Transverse colon (tissue), 4 donors: ENCODE data around the gene ODF4. TPM values are rescaled to one million over a fixed set of nuclear protein-coding genes. Genes with fewer than 3 reads are reported as not detected.
"Not testable (repeated sequence)": the region's sequence is repeated elsewhere in the genome, so short reads cannot be mapped to it uniquely, and the experiment has no call there.

Experiments
- DNase-seq: peaks from one replicate; pipeline ENCODE4 v3.0.0-alpha.2; 2019
- H3K27ac ChIP-seq, 4 donors: fragments of 200-600 bp; sonication (generic); 2 replicates each; pipeline ENCODE4 v1.5.1; 2016 to 2018; ENCODE audit warnings: inconsistent platforms in 4 of 4
- H3K27me3 ChIP-seq: fragments of 200-600 bp; sonication (generic); 2 replicates; pipeline ENCODE4 v1.5.1; 2017; ENCODE audit warnings: inconsistent platforms
- H3K36me3 ChIP-seq, 4 donors: fragments of 200-600 bp; sonication (generic); 2 replicates each; pipeline ENCODE4 v1.5.1; 2017 to 2019; ENCODE audit warnings: inconsistent platforms in 4 of 4
- H3K4me1 ChIP-seq, 4 donors: fragments of 200-600 bp; sonication (generic); 2 replicates each; pipeline ENCODE4 v1.5.1; 2017 to 2020; ENCODE audit warnings: inconsistent platforms in 4 of 4
- H3K4me3 ChIP-seq, 4 donors: fragments of 200-600 bp; sonication (generic); 1 replicate in 1 of 4; 2 replicates in 3 of 4; pipeline versions ENCODE4 v1.5.1 to v1.6.1; 2017 to 2019; ENCODE audit warnings: inconsistent platforms in 4 of 4
- H3K9me3 ChIP-seq, 2 donors: fragments of 200-600 bp; sonication (generic); 2 replicates each; pipeline ENCODE4 v1.5.1; 2017 to 2019; ENCODE audit warnings: inconsistent platforms in 2 of 2
- EP300 ChIP-seq: sonication (generic); formaldehyde crosslinking; IDR thresholded peaks from one replicate; pipeline ENCODE4 v1.6.1; 2017; ENCODE audit warnings: antibody characterized with exemption, low read depth
- POLR2A ChIP-seq: fragments of 450-650 bp; IDR thresholded peaks from one replicate; pipeline ENCODE4 v1.6.1; 2016; ENCODE audit warnings: antibody characterized with exemption, mild to moderate bottlenecking, moderate library complexity
- POLR2AphosphoS5 ChIP-seq, 3 donors: sonication (generic); formaldehyde crosslinking; IDR thresholded peaks; one replicate each; pipeline ENCODE4 v1.6.1; 2016; ENCODE audit warnings: antibody characterized with exemption in 3 of 3
- WGBS, 2 donors: methylation state at CpG; one replicate each; pipeline ENCODE4 v1.1.5; 2018; ENCODE audit warnings: low coverage in 1 of 2; 5-methylcytosine and 5-hydroxymethylcytosine counted together
- in situ Hi-C, 4 donors: fragments of 200-750 bp; cut with MboI; loops; one replicate each; pipeline versions ENCODE4 v1.15.0 to v1.15.1; 2017; ENCODE audit warnings: low sequenced_read_pairs in 3 of 4, low pct_ligation_motif_present in 1 of 4, low pct_unique_long_range_greater_than_20kb in 1 of 4
- intact Hi-C: fragments of 100-400 bp; cut with DNase I; formaldehyde crosslinking; loops from one replicate; pipeline ENCODE4 v1.15.1; 2023; ENCODE audit warnings: low total_unique reads
- small RNA-seq, 4 donors: library from RNA; depleted of rRNA; stranded (forward); fragments of <200 nt; gene quantifications; one replicate each; pipeline ENCODE3, GENCODE V24; 2016
- total RNA-seq, 4 donors: library from RNA; depleted of rRNA; stranded (reverse); fragments of >200 nt; gene quantifications; one replicate each; pipeline ENCODE4 v1.1.0, GENCODE V29; 2016
- TF ChIP-seq, protein P1 (sequence below), 5 experiments: fragments of 200-600 bp in 3 of 5; fragments of 450-650 bp in 2 of 5; sonication (generic) in 3 of 5; IDR thresholded peaks; 1 replicate in 2 of 5; 2 replicates in 3 of 5; pipeline ENCODE4 v1.5.1; 2016 to 2017; ENCODE audit warnings: antibody characterized with exemption in 5 of 5, inconsistent platforms in 3 of 5, mild to moderate bottlenecking in 2 of 5, moderate library complexity in 1 of 5

Gene ODF4
- total RNA-seq, 4 donors from 2014 or later = not detected

DNA sequence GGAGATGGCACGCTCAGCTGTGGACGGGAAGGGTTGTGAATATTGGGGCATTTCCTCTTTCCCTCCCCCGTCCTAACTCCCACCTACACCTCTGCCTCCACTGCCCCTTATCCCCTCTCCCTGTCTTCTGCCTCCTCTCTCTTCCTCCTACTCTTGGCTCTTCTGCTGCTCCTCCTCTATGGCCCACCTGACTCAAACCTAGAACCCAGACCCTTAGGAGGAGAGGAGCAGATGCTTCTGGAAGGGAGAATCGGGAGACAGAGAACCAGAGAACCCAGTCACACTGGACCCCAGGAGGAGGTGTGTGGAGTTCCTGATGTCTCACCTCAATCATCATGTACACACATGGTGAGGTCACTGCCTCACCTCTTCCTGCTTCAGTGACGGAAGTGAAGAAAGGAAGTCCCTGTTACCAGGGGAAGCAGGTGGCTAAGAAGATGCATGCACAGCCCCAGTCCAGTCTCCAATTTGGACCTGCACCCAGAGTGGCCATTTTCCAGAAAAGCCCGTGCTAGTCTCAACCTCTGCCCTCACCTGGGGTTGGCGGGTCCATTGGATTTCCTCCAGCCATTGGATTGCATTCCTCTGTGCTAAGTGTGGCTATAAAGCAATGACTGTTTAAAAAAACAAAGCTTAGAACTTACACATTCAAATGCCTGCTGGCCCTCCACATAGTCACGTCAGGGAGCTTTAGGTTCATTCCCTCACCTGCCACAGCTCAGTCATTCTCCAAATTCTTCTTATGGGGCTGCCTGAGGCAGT is 54.0 kb downstream of the ODF4 start:
- in situ Hi-C loops = no loop called here
- no peak overlapping the region for H3K27ac ChIP-seq

DNA sequence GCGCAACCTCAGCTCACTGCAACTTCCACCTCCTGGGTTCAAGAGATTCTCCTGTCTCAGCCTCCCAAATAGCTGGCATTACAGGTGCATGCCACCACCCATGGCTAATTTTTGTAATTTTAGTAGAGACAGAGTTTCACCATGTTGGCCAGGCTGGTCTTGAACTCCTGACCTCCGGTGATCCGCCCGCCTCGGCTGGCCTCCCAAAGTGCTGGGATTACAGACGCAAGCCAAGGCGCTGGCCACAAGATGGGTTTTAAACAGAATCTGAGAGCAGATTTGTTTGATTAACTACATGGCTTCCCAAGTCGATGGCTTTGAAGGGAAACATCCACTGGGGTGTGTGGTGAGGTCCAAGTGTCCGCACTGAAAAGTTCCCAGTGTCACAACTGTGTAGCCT is 54.9 kb downstream of the ODF4 start:
- H3K27ac ChIP-seq, intact Hi-C loops, in situ Hi-C loops, DNase-seq, H3K36me3 ChIP-seq, H3K4me1 ChIP-seq, H3K4me3 ChIP-seq, H3K9me3 ChIP-seq: not testable (repeated sequence)
- WGBS, 2 donors = 85% methylated on average over 9 of the region's 9 CpGs; no CpG with 5 or more reads in 1 of the 2 donors
- H3K27me3 ChIP-seq = peaks cover 46% of the 10 kb centered on the region

More for the DNA sequence above, 54.0 kb downstream of the ODF4 start:
- peak; percentile 52 for DNase-seq
- Histone ChIP-seq H3K27me3 (peaks cover 37% of the 10 kb centered on the region), H3K4me1 (peaks cover 0 to 6% (median 5%) of the 10 kb centered on the region in 4 donors), H3K36me3 (no peaks in the 10 kb centered on the region), H3K4me3 (no peak overlapping the region), H3K9me3 (no peaks in the 10 kb centered on the region)
- intact Hi-C loops = no loop called here
- TF ChIP-seq POLR2A (no peak), EP300 (no peak), POLR2AphosphoS5 (IDR thresholded peaks at IDR 0.05) (peak in 2 of 3 donors; percentile 26 to 37)
- TF ChIP-seq, protein P1, sequence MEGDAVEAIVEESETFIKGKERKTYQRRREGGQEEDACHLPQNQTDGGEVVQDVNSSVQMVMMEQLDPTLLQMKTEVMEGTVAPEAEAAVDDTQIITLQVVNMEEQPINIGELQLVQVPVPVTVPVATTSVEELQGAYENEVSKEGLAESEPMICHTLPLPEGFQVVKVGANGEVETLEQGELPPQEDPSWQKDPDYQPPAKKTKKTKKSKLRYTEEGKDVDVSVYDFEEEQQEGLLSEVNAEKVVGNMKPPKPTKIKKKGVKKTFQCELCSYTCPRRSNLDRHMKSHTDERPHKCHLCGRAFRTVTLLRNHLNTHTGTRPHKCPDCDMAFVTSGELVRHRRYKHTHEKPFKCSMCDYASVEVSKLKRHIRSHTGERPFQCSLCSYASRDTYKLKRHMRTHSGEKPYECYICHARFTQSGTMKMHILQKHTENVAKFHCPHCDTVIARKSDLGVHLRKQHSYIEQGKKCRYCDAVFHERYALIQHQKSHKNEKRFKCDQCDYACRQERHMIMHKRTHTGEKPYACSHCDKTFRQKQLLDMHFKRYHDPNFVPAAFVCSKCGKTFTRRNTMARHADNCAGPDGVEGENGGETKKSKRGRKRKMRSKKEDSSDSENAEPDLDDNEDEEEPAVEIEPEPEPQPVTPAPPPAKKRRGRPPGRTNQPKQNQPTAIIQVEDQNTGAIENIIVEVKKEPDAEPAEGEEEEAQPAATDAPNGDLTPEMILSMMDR (IDR thresholded peaks at IDR 0.05) = no peak
- WGBS, 2 donors = 43% methylated on average over 8 of the region's 8 CpGs; no CpG with 5 or more reads in 1 of the 2 donors

Small RNAs within 50 kb of the gene (small RNA-seq; reads per million reads assigned to genes)
- 0 reads per million in 4 donors for gene RF00265

Other genes with a start within 250 kb of the ODF4 start
- under 1 TPM in 1 of 4 donors, not detected in 3; 0.79 TPM for gene ALOXE3, start 221.3 kb upstream of the ODF4 start, total RNA-seq
- not detected for gene HES7, start 215.7 kb upstream of the ODF4 start, total RNA-seq
- gene PER1, start 187.4 kb upstream of the ODF4 start, total RNA-seq = 100 to 1,000 TPM in 2 of 4 donors, 10 to 100 TPM in 2; 55.9 to 211 (median 109) TPM
- gene VAMP2, start 176.9 kb upstream of the ODF4 start, total RNA-seq = 10 to 100 TPM; 20.9 to 49.4 (median 30.1) TPM
- 10 to 100 TPM in 2 of 4 donors, 1 to 10 TPM in 2; 1.5 to 74.6 (median 18.3) TPM for gene TMEM107, start 163.5 kb upstream of the ODF4 start, total RNA-seq
- gene BORCS6, start 149.7 kb upstream of the ODF4 start, total RNA-seq = 10 to 100 TPM in 3 of 4 donors, 1 to 10 TPM in 1; 3.2 to 17.1 (median 12.7) TPM
- 1 to 10 TPM; 2.2 to 8.6 (median 5.6) TPM for gene AURKB, start 129.3 kb upstream of the ODF4 start, total RNA-seq
- gene CTC1, start 91.8 kb upstream of the ODF4 start, total RNA-seq = 100 to 1,000 TPM in 1 of 4 donors, 10 to 100 TPM in 3; 19.9 to 139 (median 31.7) TPM
- 10 to 100 TPM in 2 of 4 donors, 1 to 10 TPM in 1, under 1 TPM in 1; 0.75 to 24.9 (median 8.9) TPM for gene PFAS, start 90.6 kb upstream of the ODF4 start, total RNA-seq
- 10 to 100 TPM in 3 of 4 donors, 1 to 10 TPM in 1; 8.4 to 47.1 (median 14.6) TPM for gene RANGRF, start 51.2 kb upstream of the ODF4 start, total RNA-seq
- 10 to 100 TPM in 1 of 4 donors, 1 to 10 TPM in 3; 2.2 to 27.7 (median 4.2) TPM for gene SLC25A35, start 44.4 kb upstream of the ODF4 start, total RNA-seq
- 10 to 100 TPM in 2 of 4 donors, 1 to 10 TPM in 1, under 1 TPM in 1; 0.96 to 18.3 (median 6.6) TPM for gene ARHGEF15, start 29.6 kb upstream of the ODF4 start, total RNA-seq
- gene RPL26, start 43.4 kb downstream of the ODF4 start, total RNA-seq = 1,000 to 10,000 TPM in 3 of 4 donors, 100 to 1,000 TPM in 1; 714 to 2,921 (median 2,064) TPM
- gene RNF222, start 58.0 kb downstream of the ODF4 start, total RNA-seq = not detected
- gene NDEL1, start 96.0 kb downstream of the ODF4 start, total RNA-seq = 10 to 100 TPM; 28.3 to 82.4 (median 77.2) TPM